AML-193 (cell line): Measurements from ENCODE around the gene RASGRF1.

ENCODE experiments used
- DNase-seq, 2 experiments: peaks; one replicate each; lab custom pipeline; 2025; lab: John Stamatoyannopoulos, UW

Gene RASGRF1

GRCh38 chr15:78956937-78957336 is 133.6 kb downstream of the RASGRF1 start:
- no peak for DNase-seq

DNA sequence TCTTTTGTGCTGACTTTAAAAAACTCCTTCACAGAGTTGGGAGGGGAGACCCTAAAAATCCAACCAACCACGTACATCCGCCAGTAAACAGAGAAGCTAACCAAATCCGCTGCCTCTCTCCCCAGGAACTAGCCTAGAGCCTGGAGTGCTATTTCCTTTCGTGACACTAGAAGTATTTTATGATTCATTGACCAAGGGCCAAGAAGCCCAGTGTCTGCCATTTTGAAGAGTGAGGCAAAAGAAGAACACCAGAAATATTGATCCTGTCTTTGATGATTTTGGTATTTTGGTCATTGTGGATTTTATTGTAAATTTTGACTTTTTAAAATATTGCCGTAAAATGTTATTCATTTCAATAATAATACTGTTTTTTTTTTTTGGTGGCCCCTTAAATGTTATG is 135.2 kb downstream of the RASGRF1 start:
- DNase-seq = no peak

- no peak for DNase-seq
Measured at GRCh38 chr15:78951841-78952238, 138.7 kb downstream of the RASGRF1 start.

GRCh38 chr15:78950902-78951840 is 139.4 kb downstream of the RASGRF1 start:
- no peak for DNase-seq

DNA sequence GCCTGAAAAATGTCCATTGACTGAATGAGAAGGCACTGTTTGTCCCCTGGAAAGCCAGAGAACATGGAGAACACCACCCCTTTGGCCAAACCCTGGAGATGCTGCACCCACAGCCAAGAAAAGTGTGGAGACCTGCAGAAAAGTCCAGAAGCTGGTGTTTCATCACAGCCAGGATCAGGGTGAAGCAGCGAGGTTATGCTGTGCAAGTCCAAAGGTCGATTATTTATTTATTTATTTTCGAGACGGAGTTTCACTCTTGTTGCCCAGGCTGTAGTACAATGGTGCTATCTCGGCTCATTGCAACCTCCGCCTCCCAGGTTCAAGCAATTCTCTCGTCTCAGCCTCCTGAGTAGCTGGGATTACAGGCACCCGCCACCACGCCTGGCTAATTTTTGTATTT is 140.2 kb downstream of the RASGRF1 start:
- DNase-seq = no peak

- DNase-seq = no peak
Measured at GRCh38 chr15:78949461-78949860, 141.1 kb downstream of the RASGRF1 start.

- no peak for DNase-seq
Measured at GRCh38 chr15:78947506-78947905, 143.1 kb downstream of the RASGRF1 start.

DNA sequence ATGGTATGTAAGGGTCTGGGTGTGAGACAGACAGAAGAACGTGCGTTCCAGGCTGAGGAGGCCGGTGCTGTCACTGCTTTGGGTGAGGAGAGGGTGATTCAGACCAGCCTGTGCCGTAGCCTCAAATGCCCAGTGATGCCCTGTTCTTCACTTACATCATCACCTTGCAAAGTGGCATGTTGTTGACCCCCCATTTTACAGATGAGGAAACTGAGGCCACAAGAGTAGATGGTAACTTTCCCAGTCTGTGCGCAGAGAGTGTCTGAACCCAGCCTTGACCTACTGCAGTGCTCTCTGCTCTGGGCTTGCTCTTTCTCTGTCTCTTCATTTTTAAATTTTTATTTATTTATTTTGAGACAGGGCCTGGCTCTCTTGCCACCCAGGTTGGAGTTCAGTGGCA is 144.1 kb downstream of the RASGRF1 start:
- DNase-seq = no peak

DNA sequence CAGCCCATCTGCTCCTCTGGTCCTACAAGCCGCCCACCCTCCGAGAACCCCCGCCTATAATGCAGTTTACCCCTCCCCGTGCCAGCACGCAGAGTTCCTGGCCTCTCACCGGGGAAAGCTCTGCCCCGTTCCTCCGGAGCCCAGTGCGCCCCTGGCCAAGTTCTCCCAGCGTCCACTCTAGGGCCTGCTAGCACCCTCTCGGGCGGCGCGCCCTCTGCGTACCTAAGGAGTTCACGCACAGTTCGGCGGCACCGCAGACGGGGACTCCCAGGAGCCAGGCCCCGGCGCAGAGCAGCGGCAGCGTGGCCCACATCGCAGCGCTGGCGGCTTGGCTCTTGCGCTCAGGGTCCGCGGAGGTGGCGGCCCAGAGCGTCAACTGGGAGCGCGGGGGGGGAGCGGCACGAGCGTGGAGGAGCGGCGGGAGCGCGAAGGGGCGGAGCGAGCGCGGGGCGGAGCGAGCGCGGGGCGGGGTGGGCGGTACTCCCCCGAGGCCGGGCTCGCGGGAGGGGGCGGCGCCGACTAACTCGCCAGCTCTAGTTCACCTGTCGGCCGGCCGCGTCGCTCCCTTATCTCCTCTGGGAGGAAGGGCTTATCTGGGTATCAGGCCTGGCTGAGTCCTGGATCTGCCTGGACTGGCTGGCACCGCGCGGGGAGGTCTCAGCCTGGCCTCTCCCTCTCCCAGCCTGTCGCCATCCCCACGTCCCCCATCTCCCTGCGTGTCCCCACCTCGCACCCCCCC is 145.7 kb downstream of the RASGRF1 start, which contains the start of gene CTSH:
TSS of gene CTSH (minus strand) at position 378 of the 739 bp plus-strand sequence. CDS start at position 313, 65 bp downstream.
- DNase-seq = no peak

DNA sequence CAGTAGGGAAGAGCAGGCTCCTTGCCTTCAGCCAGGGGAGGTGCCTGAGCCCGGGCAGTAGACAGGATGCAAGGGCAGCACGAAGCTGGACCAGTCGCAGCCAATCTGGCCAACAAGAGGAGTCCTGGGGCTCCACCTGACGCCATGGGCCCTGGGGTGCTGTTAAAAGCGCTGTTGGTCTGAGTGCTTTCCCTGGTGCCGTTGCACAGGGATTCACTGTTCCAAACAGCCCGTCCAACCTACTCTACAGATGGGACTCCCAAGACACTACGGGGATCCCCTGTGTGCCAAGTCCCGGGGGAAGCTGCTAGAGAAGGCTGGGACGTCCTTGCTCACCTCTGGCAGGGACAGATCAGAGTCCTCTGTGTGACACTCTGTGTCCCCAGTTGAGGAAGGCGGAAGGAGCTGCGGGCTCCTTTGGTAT is 146.4 kb downstream of the RASGRF1 start:
- DNase-seq = no peak

DNA sequence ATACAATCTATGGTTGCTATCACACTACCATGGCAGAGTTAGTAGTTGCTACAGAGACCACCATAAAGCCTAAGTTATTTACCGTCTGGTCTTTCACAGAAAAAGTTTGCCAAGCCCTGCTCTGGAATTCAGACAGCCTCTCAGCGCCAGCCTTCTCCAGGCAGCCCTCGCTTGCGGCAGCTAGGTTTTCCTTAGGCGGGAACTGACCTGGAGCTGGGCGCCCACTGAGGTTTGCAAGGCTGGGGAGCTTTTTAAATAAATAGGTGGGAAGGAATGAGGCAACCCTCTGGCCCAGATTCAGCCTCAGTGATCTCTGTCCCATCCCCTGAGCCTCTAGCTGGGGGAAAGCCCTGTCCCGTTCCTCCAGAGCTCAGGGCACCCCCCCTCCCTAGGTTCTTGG is 146.9 kb downstream of the RASGRF1 start:
- DNase-seq = no peak

DNA sequence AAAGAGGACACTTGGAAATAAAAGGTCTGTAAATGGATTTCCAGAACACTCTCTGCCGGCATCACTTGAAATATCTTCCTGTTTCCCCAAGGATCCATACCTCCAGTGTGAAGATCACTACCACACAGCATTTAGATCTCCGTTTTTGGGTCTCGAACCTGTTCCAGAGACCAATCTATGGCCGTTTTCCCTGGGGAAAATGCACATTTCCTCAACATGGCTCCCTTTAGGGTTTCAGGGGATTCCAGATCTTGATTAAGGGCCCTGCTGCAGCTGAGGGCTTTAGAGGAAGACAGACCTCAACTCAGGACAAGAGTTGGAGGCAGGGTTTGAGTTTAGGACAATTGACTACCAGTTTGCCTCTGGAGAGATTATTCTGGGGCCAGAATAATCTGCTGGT is 147.8 kb downstream of the RASGRF1 start:
- DNase-seq = no peak

DNA sequence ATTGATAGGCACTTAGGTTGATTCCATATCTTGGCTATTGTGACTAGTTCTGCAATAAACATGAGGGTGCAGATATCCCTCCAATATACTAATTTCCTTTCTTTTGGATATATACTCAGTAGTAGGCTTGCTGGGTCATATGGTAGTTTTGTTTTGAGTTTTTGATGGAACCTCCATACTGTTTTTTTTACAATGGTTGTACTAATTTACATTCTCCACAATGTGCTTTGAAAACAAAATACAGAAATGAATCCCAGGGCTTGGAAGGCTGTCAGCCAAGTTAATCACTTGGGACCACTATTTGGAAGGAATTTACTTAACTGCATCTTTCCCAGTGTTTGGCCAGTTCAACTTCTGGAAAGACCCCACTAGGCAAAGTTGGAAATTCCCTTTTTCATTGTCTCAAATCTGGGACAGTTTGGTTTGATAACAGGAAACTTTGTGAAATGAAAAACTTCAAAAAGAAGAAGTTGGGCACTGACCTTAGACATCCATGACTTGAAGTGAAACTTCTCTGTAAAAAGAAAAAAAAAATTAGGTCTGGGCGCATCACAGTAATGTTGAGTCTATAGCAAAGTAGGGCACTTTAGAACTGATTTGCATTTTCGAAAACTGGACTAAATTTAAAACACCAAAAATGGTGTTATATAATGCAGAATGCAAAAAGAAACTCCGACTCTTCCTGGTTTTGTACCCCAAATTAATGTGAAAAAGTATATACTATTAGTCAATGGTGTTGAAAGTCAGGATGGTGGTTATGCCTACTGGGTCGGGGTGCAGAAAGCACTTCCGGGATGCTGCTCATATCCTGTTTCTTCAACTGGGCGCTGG is 151.7 kb downstream of the RASGRF1 start:
- DNase-seq = peak; percentile 54 to 62

GRCh38 chr15:78937132-78937739 is 153.3 kb downstream of the RASGRF1 start:
- DNase-seq = peak; percentile 5 to 12

- no peak for DNase-seq
Measured at GRCh38 chr15:78934655-78935023, 155.9 kb downstream of the RASGRF1 start.

- DNase-seq = no peak
Measured at GRCh38 chr15:78933823-78934654, 156.5 kb downstream of the RASGRF1 start.

DNA sequence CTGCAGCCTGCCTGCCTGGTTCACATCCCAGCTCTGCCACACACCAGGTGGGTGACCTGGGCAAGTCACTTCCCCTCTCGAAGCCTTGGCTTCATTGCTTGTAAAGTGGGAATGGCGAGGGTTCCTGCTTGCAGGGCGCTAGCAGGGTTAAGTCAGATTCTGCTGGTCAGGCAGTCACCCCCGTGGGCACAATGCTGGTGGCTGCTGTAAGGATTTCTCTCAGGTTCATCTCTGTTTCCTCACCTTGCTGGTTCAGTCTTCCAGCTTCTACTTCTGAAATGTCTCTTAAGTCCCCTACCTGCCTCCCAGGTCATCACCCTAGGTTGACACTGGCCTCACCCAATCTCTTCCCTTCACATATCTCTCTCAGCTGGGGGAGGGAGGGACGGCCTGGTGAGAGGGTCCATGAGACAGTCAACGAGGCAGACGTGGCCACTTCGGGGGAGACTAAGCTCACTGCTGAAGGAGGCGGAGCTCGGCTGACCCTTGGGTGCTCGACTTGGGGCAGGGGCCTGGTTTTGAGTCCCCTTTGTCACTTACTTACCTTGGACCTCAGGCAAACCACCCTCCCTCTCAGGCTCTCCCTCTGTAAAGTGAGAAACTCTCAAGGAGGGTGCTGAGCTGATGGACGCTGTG is 157.3 kb downstream of the RASGRF1 start:
- no peak for DNase-seq

GRCh38 chr15:78932258-78932808 is 158.2 kb downstream of the RASGRF1 start:
- no peak for DNase-seq

DNA sequence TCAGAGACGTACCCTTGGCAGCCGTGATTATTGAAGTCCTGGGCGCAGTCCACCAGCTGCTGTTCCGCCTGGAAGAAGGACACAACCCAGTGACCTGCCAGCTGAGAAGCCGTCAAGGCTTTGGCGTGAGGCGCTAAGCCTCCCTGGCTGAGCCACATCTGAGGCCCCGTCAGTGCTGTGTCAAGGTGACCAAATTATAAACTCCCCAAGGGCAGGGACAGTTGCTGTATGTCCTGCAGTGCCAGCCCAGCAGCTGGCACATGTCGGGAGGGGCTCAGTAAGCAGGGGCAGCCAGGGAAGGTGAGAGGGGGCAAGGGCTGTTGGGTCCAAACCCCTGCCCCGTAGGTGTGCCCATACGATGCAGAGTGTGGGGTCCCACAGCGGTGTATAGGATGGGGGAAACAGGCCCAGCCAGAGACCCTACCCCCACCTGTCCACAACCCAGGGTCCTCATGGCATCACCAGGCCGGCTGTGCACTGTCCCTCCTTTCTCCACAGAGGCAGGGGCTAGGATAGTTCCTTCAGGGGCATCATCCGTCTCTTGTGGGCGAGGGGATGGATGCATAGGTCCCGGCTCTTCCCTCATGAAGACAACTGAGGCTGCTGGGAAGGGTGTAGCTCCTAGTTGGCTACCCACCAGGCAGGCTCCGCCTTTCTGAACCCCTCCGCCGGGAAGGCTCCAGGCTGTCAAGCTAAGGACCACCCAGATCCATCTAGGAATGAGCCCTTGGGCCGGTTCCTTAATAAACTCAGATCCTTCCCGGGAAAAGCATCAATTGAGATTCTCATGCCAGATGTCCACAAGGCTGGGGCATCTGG is 158.9 kb downstream of the RASGRF1 start:
- DNase-seq = no peak
